GM21723 (cell line): ENCODE results near the gene IMMT.
A peak's percentile ranks its signal among the peaks of the same experiment; 100 is the strongest.

ENCODE experiments used
- ATAC-seq: cut with Tn5 transposase; IDR thresholded peaks from one replicate; pipeline ENCODE4 v1.9.1; 2021; ENCODE audit warnings: mild to moderate bottlenecking, moderate library complexity; ENCODE audit not compliant: unreplicated experiment

IMMT gene

GRCh38 chr2:86226636-86227520 lies 31.6 kb upstream of the IMMT start:
- no peak for ATAC-seq

GRCh38 chr2:86226070-86226469 lies 30.8 kb upstream of the IMMT start:
- ATAC-seq, result no peak

GRCh38 chr2:86225581-86225980 lies 30.3 kb upstream of the IMMT start:
- ATAC-seq, result peak; percentile 59

- no peak for ATAC-seq
These were observed 29.5 kb upstream of the IMMT start for GRCh38 chr2:86224645-86225355.

GRCh38 chr2:86223927-86224560 lies 28.8 kb upstream of the IMMT start:
- ATAC-seq, result no peak

GRCh38 chr2:86223140-86223926 lies 28.1 kb upstream of the IMMT start:
- ATAC-seq, result no peak

- peak; percentile 56 for ATAC-seq
These were observed 25.9 kb upstream of the IMMT start for GRCh38 chr2:86221066-86221684.

- no peak for ATAC-seq
These were observed 24.6 kb upstream of the IMMT start for GRCh38 chr2:86219896-86220295.

GRCh38 chr2:86218124-86218523 lies 22.9 kb upstream of the IMMT start:
- ATAC-seq, result no peak

- no peak for ATAC-seq
These were observed 21.6 kb upstream of the IMMT start for GRCh38 chr2:86216575-86217555.

- ATAC-seq, result no peak
These were observed 19.2 kb upstream of the IMMT start for GRCh38 chr2:86214503-86214832.

- no peak for ATAC-seq
These were observed 18.6 kb upstream of the IMMT start for GRCh38 chr2:86213699-86214502.

- ATAC-seq, result no peak
These were observed 17.8 kb upstream of the IMMT start for GRCh38 chr2:86213056-86213455.

GRCh38 chr2:86211796-86212188 lies 16.5 kb upstream of the IMMT start:
- ATAC-seq, result no peak

- ATAC-seq, result no peak
These were observed 16.0 kb upstream of the IMMT start for GRCh38 chr2:86211033-86211795.

GRCh38 chr2:86204458-86204857 lies 9.2 kb upstream of the IMMT start:
- ATAC-seq, result no peak

GRCh38 chr2:86203614-86204013 lies 8.4 kb upstream of the IMMT start:
- no peak for ATAC-seq

GRCh38 chr2:86202702-86203101 lies 7.4 kb upstream of the IMMT start:
- ATAC-seq, result no peak
